Measurements from ENCODE around the gene USP5.
A peak's percentile ranks its signal among the peaks of the same experiment; 100 is the strongest.

USP5 gene

DNA sequence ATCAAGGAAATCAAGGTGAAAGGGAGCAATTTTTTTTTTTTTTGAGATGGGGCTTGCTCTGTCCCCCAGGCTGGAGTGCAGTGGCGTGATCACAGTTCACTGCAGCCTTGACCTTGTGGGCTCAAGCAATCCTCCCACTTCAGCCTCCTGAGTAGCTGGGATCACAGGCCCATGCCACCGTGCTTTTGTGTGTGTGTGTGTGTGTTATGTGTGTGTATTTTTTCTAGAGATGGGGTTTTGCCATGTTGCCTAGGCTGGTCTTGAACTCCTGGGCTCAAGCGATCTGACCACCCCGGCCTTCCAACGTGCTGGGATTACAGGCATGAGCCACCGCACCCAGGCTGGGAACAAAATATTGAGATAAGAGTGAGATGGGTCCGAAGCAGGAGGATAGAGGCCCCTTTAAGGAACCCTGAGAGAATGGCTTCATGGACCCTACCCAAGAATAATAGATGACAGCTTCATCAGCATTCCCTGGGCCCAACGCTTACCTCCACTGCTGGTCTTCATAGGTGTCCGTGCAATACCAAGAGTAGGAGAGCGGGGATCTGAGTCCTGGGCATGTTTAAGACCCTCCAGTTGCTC is 1.9 kb upstream of the USP5 start:
- Histone ChIP-seq H3K27me3 (ENCODE audit: control insufficient read depth, low read length) (no peaks in the 10 kb centered on the region), H3K4me3 (ENCODE audit: low read length) (peak overlapping the region; percentile 77), H3K79me2 (ENCODE audit: control insufficient read depth, low read length) (peaks cover 48% of the 10 kb centered on the region), H3F3A (ENCODE audit: control insufficient read depth, insufficient read depth) (peaks cover 2% of the 10 kb centered on the region; the same call in 1 of the 2 replicates), H3K4me1 (ENCODE audit: control insufficient read depth, low read length) (peaks cover 32% of the 10 kb centered on the region), H3K4me2 (ENCODE audit: low read length) (peak overlapping the region; percentile 99), H3K9me3 (ENCODE audit: control insufficient read depth, insufficient read depth, low read length) (no peaks in the 10 kb centered on the region), H3K36me3 (ENCODE audit: control insufficient read depth, low read length) (peaks cover 66% of the 10 kb centered on the region), H3K9me2 (replicated peaks; ENCODE audit: control insufficient read depth, low read length) (no peaks in the 10 kb centered on the region), H3K27ac (ENCODE audit: low read depth, low read length) (no peak overlapping the region), H4K20me1 (ENCODE audit: control insufficient read depth, insufficient read depth, low read depth, low read length) (no peaks in the 10 kb centered on the region)
- TF ChIP-seq CTCF (IDR thresholded peaks at IDR 0.05; ENCODE audit: low read depth, low read length, poor library complexity, severe bottlenecking) (no peak), EZH2phosphoT487 (IDR thresholded peaks at IDR 0.05; ENCODE audit: borderline replicate concordance, low read length) (no peak)

DNA sequence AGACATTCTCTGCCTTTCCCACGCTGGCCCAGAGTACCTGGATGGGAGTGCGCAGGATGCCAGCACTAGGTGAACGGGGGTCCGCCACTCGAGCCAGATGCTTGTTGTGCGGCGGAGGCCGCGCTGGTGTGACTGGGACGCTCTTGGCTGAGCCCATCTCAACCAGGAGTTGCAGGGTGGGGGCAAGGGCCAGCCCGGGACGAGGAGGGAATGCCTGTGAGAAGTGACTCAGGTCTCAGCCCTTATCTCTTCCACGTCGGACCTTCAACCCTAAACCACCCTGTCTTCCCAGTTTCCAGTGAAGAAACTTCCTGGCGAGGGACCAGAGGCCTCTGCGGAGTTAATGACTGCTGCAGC is 1.2 kb upstream of the USP5 start:
- Histone ChIP-seq H3K27me3 (ENCODE audit: control insufficient read depth, low read length) (no peaks in the 10 kb centered on the region), H3K27ac (ENCODE audit: low read depth, low read length) (peak overlapping the region; percentile 64), H3K4me3 (ENCODE audit: low read length) (peak overlapping the region; percentile 77), H3K9me3 (ENCODE audit: control insufficient read depth, insufficient read depth, low read length) (no peaks in the 10 kb centered on the region), H3K9me2 (replicated peaks; ENCODE audit: control insufficient read depth, low read length) (no peaks in the 10 kb centered on the region), H3K4me1 (ENCODE audit: control insufficient read depth, low read length) (peaks cover 32% of the 10 kb centered on the region), H3F3A (ENCODE audit: control insufficient read depth, insufficient read depth) (peaks cover 2% of the 10 kb centered on the region; the same call in 1 of the 2 replicates), H3K36me3 (ENCODE audit: control insufficient read depth, low read length) (peaks cover 73% of the 10 kb centered on the region), H3K4me2 (ENCODE audit: low read length) (peak overlapping the region; percentile 99), H3K79me2 (ENCODE audit: control insufficient read depth, low read length) (peaks cover 51% of the 10 kb centered on the region), H4K20me1 (ENCODE audit: control insufficient read depth, insufficient read depth, low read depth, low read length) (no peaks in the 10 kb centered on the region)
- no peak for TF ChIP-seq EZH2phosphoT487 (IDR thresholded peaks at IDR 0.05; ENCODE audit: borderline replicate concordance, low read length)
- no peak for TF ChIP-seq CTCF (IDR thresholded peaks at IDR 0.05; ENCODE audit: low read depth, low read length, poor library complexity, severe bottlenecking)

- Histone ChIP-seq H3K9me2 (replicated peaks; ENCODE audit: control insufficient read depth, low read length) (no peaks in the 10 kb centered on the region), H3K36me3 (ENCODE audit: control insufficient read depth, low read length) (peaks cover 73% of the 10 kb centered on the region), H3K27ac (ENCODE audit: low read depth, low read length) (peak within 1 kb of the TSS; percentile 64), H3K4me1 (ENCODE audit: control insufficient read depth, low read length) (peaks cover 32% of the 10 kb centered on the region), H3K27me3 (ENCODE audit: control insufficient read depth, low read length) (no peaks in the 10 kb centered on the region), H3K79me2 (ENCODE audit: control insufficient read depth, low read length) (peaks cover 51% of the 10 kb centered on the region), H3K4me2 (ENCODE audit: low read length) (peak within 1 kb of the TSS; percentile 99), H3K9me3 (ENCODE audit: control insufficient read depth, insufficient read depth, low read length) (no peaks in the 10 kb centered on the region), H3K4me3 (ENCODE audit: low read length) (peak within 1 kb of the TSS; percentile 77), H4K20me1 (ENCODE audit: control insufficient read depth, insufficient read depth, low read depth, low read length) (no peaks in the 10 kb centered on the region), H3F3A (ENCODE audit: control insufficient read depth, insufficient read depth) (peaks cover 2% of the 10 kb centered on the region; the same call in 1 of the 2 replicates)
- TF ChIP-seq CTCF (IDR thresholded peaks at IDR 0.05; ENCODE audit: low read depth, low read length, poor library complexity, severe bottlenecking) (no peak), EZH2phosphoT487 (IDR thresholded peaks at IDR 0.05; ENCODE audit: borderline replicate concordance, low read length) (no peak)
These were observed 613 bp upstream of the USP5 start, which contains the start of gene CDCA3 for GRCh38 chr12:6851153-6851920. Gene CDCA3 (minus strand): TSS chr12:6851286. CDS start chr12:6850952, 334 bp downstream.
